GM18498 (cell line): ENCODE data around the gene GLDN.
"Not testable (repeated sequence)": the region's sequence is repeated elsewhere in the genome, so short reads cannot be mapped to it uniquely, and the experiment has no call there.

Experiments used
- ATAC-seq: cut with Tn5 transposase; IDR thresholded peaks from one replicate; pipeline ENCODE4 v1.9.1; 2021; ENCODE audit warnings: mild to moderate bottlenecking, moderate library complexity; ENCODE audit not compliant: unreplicated experiment

Gene GLDN

DNA sequence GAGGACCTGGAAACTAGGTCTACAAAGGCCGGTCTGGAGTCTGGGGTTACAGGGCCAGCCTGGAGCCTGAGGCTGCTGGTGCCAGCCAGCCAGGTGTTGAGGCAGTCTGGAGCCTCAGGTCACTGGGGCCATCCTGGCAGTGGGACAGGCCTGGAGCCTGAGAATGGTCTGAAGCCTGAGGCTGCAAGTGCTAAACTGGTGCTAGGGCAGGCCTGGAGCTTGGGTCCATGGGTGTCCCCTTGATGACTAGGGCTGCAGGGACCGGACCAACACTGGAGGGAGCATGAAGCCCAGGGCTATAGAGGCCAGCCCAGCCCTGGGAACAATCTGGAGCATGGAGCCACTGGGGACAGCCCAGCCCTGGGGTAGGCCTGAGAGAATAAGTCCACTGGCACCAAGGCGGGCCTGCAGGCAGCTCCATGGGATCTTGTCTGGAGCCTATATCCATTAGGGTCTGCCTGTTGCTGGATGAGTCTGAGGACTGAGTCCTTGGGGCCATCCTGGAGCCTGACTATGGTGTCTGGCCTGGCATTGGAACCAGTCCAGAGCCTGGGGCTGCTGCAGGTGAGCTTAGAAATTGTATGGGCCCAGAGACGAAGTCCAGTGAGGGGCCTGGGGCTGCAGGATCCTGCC lies 101.9 kb downstream of the GLDN start:
- ATAC-seq, result no peak

DNA sequence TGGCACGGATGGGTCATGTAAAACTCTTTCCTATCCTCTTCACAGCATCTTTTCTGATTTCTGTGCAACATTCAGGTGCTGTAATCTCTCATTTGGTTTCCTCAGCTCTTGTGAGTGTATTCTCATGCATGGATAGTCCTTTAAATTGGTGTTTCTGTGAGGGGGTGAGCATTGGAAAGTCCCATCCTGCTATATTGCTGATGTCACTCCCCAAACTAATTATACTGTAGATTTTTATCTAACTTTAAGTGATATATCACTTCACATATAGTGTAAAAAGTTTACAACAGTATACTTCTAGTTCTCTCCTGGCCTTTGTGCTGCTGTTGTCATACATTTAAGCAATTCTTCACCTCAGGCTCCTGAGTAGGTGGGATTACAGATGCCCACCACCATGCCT lies 102.7 kb downstream of the GLDN start:
- ATAC-seq, result no peak

DNA sequence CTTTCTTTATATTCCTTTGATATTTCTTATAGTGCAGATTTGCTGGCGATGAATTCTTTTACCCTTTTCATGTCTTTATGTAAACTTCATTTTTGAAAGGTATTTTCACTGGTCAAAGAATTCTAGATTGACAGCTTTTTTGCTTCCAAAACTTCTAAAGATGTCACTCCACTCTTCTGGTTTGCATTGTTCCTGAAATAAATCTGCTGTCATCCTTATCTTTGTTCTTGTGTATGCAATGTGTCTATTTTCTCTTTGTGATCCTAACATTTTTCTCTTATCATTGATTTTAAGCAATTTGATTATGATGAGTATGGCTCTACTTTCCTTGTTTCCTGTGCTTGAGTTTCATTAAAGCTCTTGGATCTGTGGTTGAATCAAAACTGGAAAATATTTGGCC lies 103.4 kb downstream of the GLDN start:
- ATAC-seq, result no peak

DNA sequence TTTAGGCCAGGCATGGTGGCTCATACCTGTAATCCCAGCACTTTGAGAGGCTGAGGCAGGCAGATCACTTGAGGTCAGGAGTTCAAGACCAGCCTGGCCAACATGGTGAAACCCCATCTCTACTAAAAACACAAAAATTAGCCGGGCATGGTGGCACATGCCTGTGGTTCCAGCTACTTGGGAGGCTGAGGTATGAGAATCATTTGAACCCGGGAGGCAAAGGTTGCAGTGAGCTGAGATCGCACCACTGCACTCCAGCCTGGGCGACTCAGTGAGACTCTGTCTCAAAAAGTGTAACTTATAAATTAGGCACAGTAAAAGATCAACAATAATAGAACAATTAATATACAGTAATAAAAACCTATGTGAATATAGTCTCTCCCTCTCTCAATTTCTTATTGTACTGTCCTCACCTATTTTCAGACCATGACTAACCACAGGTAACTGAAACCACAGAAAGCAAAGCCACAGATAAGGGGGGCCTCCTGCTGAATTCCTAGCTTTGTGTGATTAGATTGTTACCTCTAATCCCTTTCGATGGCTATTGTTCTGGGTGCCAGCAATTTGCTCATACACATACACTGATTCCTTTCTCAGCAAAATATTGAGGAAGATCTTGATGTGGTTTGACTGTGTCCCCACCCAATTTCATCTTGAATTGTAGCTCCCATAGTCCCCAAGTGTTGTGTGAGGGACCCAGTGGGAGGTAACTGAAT lies 104.7 kb downstream of the GLDN start:
- not testable (repeated sequence) for ATAC-seq

DNA sequence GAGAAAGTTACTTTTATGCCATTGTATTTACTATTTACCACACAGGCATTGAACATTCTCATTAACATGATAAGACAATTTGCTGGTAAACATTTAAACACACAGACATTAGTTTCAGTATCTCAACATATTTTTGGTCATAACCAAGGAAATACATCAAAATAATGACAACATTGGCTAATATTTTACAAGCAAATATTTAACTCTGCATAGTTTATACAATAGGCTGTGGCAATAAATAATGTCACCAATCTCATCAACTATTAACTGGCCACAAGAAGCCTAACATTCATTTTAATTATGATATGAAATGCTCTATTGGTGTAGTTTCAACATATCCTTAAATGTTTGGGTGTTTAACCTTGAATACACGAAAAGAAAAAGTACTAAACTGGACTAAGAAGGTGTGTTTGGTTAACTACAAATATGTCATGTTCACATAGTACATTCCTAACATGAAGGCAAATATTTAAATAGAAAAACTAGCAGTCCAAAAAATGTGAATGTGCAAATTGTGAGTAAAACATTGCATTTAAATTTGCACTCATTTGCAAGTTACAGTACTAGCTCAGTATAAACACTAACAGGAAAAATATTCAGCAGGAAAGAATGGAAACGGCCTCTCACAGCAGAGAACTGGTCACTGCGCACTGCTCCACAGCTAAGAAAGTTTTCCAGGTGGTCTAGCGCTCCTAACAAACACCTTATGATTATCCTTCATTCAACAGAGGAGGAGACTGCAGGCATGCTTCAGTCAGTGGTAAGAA lies 106.6 kb downstream of the GLDN start:
- ATAC-seq, result no peak

DNA sequence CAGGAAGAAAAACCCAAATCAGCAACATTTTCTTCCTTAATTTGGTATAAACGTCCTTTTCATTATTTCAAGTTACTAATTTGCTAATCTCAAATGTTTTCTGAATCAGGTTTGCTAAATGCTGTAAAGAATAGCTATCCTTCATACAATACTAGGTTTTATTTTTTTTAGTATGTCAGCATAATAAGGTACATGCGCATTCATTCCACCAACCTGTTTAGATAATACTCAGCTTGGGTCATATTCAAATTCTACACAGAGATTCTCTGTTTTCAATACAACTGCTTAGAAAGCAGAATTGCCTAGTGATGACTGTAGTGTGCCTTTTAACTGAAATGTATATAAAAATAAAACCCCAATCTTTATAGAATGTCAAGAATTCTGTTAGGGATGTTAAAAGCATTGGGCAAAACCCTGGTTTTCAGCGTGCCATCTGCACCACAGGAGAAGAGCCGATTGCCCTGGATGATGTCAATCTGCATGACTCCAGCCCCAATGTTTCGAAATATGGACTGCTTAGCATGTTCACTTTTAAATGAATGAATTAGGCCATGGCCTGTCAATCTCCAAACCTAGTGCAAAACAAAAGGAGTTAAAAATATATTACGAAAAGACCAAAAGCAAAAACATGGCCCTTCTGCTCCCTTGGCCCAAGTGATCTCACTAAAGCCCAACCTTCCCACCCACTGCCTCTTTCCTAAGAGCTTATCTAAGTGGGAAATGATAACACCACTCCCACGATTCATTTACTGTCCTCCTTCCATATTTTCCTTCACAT lies 107.4 kb downstream of the GLDN start:
- no peak for ATAC-seq

DNA sequence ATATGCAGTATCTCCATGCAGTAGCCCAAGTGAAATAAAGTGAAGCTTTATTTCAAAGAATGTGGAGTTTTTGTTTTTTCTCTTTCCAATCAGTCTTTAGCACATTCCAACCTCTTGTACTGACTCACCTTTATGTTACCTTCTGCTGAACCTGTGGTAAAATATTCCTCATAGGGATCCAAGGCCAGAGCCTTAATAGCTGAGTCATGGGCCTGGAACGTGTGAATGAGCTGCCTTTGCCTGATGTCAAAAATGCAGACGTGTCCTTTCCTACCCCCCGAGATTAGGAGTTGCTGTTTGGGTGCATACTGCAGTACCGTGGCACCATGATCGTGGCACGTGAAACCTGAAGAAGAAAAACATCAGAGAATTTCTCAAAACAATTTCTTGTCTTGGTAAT lies 108.5 kb downstream of the GLDN start:
- no peak for ATAC-seq
